ENCODE data around the gene SCAMP1.
A peak's percentile ranks its signal among the peaks of the same experiment; 100 is the strongest.
"Not testable (repeated sequence)": the region's sequence is repeated elsewhere in the genome, so short reads cannot be mapped to it uniquely, and the experiment has no call there.

Gene SCAMP1, protein sequence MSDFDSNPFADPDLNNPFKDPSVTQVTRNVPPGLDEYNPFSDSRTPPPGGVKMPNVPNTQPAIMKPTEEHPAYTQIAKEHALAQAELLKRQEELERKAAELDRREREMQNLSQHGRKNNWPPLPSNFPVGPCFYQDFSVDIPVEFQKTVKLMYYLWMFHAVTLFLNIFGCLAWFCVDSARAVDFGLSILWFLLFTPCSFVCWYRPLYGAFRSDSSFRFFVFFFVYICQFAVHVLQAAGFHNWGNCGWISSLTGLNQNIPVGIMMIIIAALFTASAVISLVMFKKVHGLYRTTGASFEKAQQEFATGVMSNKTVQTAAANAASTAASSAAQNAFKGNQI

DNA sequence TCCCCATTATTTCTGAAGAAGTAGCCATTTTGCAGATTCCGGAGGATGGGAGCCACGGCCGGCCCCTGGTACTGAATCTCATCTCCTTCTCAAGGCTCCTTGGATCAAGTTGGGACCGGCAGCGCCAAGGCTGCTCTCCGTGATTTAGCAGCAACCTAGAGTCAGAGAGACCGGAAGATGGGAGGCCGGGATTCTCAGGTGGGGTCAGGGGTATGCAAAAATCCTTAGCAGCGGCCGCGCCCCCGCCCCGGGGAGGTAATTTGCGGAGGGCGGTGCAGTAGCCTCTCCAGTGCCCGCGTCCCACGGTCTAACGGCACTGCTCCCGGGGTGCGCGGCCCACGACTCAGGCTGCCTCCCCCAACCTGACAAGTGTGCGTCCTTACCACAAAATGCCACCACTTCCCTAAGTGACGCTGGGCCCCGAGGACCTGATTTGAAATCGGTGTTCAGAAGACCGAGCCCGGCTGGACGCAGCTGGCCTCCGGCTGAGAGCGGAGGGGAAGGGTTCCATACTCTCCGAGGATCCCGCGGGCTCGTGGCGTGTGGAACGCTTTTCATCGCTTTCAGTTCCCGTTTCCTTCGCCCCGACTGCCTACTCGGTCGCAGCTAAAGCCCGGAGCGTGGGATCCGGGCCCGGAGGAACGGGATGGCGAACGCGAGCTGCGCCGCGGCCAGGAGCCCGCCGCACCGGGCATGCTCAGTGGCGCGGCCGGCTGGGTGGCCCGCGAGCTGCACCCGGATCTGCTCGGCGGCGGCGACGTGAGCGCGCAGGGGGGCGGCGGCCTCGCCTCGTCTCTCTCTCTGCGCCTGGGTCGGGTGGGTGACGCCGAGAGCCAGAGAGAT lies at the start of gene SCAMP1:
SCAMP1 (plus strand) TSS at position 787 of the 843 bp plus-strand sequence; CDS start at position 842, 55 bp downstream.
- DNase-seq = peak; percentile 94 to 95

DNA sequence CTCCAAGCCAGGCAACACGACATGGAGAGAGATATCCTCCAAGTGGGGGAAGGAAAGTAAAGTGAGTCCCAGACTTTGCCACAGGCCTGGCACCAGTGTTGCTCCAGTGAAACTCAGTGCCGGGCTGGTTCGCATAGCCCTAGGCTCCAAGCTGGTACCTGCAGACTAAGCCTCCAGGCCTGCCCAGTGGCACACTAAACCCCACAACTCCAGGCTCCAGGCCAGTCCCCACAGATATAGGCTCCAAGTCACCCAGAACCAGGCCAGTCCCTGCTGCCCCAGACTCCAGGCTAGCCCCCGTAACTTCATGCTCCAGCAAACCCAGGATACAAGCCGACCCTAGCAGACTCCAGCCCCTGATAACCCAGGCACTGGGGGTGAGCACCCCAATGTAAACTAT lies 42.9 kb upstream of the SCAMP1 start:
- DNase-seq = no peak

DNA sequence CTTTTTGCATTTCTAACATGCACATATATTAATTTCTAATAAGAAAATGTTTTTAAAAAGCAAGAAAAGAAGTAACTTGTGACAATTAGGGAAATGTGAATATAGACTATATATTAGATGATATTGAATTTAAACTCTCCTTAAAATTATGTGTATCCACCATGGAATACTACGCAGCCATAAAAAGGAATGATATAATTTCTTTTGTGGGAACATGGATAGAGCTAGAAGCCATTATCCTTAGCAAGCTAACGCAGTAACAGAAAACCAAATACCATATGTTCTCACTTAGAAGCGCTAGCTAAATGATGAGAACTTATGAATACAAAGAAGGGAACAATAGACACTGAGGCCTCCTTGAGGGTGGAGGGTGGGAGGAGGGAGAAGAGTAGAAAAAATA lies 42.1 kb upstream of the SCAMP1 start:
- no peak for DNase-seq

DNA sequence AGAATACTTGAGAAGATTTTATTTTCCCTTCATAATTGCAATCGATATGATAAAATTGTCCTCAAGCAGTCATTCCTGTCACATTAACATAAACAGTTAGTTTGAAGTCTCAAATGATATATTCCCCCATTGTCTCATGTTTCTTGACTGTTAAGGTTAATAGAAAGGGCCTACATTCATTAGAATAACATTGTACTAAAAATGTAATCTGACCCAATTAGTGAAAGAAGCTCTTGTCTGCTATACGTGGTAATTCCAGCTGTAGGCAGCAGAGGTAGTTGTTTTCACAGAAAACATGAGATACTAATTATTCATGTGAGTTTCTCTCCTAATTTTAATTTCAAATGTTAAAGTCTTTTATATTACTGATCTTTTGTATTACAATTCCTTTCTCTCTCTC lies 40.0 kb upstream of the SCAMP1 start:
- no peak for DNase-seq

DNA sequence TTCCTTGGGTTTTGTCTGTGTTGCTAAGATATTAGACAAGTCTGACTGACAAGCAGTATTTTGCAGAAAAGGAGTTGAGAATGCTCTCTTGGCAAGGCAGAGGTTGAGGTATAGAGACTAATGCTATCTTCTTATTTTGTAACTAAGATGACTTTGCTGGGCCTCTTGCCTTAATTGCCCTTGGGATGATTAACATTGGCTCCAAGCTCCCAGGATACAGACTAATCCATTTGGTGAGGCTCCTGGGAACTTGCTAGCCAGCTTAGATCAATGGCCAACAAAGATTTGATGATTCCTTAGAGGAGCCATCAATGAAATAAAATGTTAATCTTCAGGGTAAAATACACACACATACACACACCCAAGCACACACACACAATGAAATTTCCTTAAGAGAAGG lies 37.2 kb upstream of the SCAMP1 start:
- no peak for DNase-seq

DNA sequence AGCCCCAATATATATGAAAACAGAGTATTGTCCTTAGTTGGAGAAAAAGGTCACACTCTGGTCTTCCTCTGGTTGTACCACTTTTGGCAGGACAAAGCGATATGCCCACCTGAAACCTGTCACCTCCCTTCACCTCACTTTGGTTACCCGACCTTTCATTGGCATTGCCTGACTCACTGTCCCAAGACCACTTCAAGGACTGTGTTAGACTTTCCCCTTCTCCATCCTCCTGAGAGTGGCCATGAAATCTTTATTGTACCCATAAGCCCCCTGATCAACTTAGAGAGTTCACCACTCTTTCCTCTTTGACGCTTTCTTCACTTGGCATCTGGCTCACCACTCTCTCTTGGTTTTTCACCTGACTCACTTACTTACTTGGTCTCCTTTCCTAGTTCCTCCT lies 33.5 kb upstream of the SCAMP1 start:
- DNase-seq = no peak

DNA sequence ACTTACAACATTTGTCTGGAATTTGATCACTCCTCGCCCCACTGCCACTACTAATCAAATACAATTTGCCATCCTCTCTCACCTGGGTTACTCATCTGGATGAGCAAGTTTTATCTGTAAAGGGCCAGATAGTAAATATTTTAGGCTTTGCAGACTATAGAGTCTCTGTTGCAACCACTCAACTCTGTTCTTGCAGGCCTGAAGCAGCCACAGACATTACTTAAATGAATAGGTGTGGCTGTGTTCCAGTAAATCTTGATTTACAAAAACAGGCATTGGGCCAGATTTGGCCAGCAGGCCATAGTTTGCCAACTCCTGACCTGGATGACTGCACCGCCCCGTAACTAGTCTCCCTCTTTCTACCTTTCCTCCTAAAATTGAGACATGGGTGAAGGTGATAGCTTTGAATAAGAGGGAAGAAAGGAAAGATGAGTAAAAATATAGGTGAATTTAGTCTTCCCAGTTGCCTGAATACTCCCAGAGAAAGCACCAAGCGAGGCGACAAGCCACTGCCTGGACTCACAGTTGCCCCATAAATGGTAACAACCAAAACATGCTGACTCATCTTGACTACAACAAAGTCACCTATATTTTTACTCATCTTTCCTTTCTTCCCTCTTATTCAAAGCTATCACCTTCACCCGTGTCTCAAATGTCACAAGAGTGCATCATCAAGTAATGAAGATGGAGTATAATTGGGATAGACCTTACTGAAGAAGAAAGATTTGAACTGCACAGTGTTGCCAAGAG lies 32.5 kb upstream of the SCAMP1 start:
- no peak for DNase-seq

DNA sequence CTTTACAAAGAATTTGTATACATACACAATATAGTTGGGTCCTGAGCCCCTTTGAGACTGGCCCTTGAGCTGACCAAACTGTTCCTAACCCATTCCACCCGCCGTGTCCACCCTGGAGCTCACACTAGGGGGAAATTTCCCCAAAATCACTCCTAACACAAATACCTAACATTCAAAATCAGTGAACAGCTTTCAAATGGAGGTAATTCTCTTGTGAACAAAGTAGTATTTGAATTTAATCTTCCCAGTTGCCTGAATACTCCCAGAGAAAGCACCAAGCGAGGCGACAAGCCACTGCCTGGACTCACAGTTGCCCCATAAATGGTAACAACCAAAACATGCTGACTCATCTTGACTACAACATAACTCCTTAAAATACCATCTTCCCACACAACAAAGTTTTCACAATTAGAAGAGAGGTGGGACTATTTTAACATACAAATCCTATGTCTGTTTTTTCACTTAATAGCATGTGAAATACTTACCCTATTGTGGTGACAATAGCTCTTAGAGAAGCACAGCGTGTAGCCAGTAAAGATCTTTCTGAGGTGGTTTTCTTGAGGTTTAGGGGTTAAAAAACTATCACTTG lies 31.7 kb upstream of the SCAMP1 start:
- DNase-seq = no peak

DNA sequence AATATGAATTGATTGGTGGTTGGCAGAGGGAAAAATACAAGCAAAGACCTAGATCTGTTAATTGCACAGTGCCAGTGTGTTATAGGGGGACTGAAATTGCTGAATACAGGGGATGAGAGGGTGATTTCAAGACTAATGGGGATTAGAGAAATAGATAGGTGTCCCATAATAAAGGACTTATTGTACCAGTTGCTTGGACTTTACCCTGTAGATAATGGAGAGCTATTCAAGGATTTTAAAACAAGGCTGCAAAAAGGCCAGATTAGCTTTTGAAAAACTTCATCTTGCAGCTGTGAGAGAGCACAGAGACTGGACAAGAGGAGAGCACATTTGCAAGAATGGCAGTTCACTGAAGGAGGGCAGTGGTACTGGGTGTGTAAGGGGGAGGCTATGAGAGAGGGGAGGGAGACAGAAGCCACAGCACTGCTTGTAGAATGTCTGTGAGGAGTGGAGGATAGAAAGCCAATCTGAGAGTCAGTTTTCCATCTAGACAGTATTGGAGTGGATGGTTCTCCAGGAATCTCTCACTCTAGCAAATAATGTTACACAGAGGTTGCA lies 28.8 kb upstream of the SCAMP1 start:
- DNase-seq = no peak

DNA sequence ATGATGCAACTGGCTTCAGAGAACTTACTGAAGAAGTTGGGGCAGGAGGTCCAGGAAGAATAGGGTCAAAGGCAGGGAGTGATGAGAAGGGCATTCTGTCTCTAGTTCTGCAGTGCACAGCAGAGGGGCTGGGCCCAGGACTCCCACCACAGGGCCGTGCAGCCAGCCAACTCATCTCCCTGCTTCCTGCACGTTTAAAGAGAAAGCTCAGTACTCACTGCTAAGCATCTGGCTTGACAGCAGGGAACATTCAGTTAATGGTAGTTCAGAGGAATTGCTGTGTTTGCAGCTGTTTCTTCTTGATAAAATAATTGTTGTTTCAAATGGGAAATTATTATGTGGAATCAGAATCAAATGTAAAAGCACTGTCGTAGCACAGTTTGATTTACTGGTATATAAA lies 25.6 kb upstream of the SCAMP1 start:
- no peak for DNase-seq

DNA sequence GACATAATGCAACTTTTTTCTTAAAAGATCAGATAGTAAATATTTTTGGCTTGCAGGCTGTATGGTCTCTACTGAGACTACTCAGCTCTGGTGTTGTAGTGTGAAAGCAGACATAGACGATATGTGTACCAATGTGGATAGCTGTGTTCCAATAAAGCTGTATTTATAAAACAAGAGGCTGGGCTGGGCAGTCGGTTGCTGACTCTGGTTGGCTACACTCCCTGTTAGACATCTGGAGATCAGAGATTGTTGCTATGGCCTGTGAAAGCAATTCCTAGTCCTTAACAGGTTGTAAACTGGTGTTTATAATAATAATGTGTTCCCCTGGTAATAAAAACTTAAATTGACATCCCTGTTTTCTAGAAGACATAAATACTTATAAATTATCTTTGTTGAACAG lies 24.4 kb upstream of the SCAMP1 start:
- DNase-seq = no peak

DNA sequence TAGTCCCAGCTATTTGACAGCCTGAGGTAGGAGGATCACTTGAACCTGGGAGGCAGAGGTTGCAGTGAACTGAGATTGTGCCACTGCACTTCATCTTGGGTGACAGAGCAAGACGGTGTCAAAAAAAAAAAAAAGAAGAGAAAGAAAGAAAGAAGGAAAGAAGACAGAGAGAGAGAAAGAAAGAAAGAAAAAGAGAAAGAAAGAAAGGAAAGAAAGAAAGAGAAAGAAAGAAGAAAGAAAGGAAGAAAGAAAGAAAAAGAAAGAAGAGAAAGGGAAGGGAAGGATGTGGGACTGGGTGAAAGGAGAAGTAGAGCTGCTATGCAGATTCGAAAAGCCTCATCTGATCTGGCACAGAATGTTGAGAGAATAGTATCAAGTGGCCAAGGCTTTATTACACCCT lies 23.7 kb upstream of the SCAMP1 start:
- no peak for DNase-seq

DNA sequence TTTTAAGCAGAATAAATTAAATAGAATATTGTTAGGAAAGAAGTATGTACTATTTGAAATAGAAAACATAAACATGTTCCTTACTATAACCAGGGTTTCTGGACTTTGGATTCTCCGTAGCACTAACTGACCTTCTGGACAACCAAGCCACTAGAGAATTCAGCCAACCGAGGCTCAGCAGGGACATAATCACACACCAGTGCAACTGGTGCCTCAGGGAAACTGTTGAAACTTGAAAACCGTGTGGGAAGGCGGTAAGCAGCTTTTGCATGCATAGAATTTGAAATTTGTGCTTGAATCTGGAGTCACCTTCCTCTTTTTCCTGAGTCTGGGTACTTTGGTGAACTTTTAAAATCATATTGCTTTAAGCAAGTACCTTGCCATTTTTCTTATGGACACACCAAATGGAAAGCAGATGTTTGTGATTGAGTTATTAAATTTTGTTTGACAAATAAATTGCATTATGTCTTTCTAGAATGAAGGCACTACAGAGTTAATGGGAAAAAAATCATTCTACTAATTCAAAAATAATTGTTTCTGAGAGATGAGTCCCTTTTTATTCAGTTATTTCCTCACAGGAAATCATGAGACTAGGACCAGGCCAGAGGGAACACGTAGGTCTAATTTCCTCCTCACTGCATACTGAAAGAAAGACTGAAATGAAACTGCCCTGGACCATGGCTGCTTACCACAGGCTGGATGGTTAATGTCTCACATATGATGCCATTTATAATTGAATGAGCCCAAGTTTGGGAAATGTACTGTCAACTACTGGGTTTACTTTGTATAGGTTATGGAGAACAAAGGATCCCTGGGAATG lies 20.6 kb upstream of the SCAMP1 start:
- no peak for DNase-seq

DNA sequence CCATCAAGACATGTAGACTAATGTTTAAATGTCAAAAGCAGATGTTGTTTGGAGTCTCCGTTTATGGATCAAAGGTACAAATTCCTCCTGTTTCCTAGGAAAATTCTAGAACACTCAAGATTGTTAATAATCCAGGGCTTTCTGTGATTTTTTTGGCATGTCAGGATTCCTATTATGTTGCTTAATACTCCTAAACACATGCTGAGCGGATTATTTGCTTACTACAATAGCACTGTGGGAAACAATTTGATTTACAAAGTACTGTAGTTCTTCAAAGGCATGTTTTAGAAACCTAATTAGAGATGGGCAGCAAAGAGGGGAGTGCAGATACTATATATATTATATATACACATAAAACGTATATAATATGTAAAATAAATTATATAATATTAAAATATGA lies 19.0 kb upstream of the SCAMP1 start:
- no peak for DNase-seq

DNA sequence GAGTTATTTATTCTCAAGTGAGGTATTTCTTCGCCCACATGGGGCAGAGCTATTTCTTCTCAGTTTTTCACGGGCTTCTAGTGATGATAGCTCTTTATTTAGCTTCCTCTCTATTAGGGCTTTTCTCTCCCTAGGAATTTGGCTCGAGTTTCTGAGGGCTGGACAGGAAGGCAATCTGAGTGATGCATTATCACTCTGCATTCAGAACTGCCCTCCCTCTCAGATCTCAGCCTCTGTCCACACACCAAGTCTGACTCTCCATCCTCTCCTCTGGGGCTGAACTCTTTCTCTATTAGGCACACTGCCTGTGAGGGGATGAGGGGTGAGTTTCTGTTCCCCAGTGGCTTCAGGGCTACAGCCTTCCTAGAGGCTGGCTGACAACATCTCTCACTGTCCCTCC lies 14.9 kb upstream of the SCAMP1 start:
- no peak for DNase-seq

DNA sequence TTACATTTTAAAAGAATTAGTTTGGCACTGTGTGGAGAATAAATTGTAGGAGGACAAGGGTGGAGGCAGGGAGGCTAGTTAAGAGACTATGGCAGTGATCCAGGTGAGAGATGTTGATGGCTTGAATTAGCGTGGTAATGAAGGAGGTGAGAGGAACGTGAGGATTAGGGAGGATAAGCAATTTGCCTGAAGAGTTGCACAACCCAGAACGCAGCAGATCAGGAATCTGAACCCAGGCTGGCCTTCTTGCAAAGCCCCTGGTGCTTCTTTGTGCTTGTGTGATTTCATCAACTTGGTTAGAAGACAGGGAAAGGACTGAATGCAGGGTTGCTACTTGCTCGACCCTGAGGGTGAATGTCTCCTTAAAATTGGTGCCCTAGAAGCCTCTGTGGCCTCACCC lies 6.9 kb upstream of the SCAMP1 start:
- DNase-seq = no peak

DNA sequence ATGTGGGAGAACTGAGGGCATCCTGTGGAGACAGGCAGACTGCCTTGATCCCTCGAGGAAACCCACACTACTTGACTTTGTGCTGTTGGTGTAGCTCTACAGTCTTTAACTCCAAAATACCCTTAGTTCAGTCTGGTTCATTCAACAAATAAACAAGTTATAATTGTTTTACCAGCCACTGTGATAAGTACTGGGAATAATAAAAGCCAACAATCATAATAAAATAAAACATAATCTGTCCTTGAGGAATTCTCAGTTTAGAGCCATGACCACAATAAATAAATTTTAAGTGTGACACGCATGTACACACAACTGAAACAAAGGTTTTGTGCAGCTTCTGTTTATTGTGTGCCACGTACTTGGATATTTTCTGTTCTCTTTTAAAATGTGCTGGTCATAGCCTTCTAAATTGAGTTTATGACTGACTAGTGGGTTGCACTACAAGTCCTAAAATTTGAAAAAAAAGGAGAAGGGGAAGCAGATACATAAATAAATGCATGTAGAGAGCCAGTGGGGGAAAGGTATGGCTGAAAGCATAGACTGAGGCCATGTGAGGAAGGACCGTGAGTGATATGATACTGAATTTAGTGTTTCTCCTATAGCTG lies 6.2 kb upstream of the SCAMP1 start:
- DNase-seq = no peak

DNA sequence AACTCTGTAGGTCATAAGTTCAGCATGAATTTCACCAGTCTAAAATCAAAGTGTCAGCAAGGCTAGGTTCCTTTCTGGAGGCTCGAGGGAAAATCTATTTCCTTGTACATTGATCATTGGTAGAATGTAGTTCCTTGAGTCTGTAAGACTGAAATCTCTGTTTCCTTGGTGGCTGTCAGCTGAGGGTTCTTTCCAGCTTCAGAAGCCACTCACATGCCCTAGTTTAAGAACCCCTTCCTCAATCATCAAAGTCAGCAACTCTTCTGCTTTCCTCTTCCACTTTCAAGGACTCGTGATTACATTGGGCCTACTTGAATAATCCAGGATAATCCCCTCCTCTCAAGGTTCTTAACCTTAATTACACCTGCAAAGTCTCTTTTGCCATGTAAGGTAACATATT lies 4.9 kb upstream of the SCAMP1 start:
- no peak for DNase-seq

DNA sequence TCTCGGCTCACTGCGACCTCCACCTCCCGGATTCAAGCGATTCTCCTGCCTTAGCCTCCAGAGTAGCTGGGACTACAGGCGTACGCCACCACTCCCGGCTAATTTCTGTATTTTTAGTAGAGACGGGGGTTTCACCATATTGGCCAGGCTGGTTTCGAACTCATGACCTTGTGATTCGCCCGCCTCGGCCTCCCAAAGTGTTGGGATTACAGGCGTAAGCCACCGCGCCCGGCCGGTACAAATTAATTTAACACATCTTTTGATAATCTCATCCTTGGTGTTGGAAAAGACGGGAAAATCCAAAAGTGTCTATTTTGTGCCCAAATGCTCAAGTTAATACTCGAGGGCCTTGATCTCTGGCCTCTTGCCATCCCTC lies 974 bp upstream of the SCAMP1 start:
- DNase-seq = not testable (repeated sequence)

DNA sequence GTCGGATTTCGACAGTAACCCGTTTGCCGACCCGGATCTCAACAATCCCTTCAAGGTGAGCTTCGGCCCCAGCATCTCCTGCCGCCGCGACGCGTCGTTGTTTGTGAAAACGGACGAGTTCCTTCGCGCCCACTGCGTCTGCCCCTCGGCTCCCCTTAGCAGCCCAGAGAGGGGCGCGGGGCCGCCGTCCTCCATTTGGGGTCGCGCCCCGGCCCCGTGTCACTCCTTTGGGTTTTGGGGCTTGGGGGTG lies 182 bp downstream of the SCAMP1 start:
- DNase-seq = no peak

DNA sequence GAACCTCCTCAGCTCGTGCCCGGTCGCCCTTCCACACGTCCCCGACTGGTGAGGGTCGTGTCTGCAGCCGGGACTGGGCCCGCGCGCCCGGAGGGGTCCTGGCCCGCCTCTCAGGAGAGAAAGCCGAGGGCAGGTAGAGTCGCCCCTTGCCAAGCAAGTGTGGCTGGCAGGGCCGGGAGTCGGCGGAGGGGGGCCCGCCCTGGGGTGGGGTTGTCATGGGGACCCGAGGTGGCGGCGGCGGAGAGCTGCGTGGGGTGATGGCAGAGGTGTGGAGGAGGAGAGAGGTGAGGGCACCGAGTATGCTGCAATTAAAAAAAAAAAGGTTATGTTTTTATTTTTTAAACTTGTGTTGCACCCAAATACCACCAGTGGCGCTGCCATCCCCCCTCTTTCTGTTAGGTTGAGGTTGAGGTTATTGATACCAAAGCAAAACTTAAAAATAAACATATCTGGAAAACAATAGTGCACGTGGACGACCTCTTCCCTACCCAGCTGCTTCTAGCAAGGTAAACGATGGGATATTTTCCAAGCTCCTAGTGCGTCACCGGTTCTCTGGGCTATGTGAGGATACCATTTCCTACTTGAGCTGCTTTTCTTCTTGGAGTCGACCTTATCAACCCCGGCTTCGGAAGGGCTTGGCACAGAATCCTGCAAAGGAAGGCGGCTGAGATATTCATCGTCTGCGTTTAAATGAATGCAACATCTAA lies 660 bp downstream of the SCAMP1 start:
- peak; percentile 59 to 66 for DNase-seq

Data from stimulated activated CD4-positive, alpha-beta T cell treated with anti-CD3 and anti-CD28 coated beads, Interleukin-2, amount 100 ng/mL, for 24 hours (primary cell).